ENCODE data around the gene SLC2A13. TPM values are rescaled to one million over a fixed set of nuclear protein-coding genes. Genes with fewer than 3 reads are reported as not detected.
"Not testable (repeated sequence)": the region's sequence is repeated elsewhere in the genome, so short reads cannot be mapped to it uniquely, and the experiment has no call there.

SLC2A13 gene
- total and polyA plus RNA-seq, 9 donors: 2.6 to 6.4 (median 3.6) TPM

DNA sequence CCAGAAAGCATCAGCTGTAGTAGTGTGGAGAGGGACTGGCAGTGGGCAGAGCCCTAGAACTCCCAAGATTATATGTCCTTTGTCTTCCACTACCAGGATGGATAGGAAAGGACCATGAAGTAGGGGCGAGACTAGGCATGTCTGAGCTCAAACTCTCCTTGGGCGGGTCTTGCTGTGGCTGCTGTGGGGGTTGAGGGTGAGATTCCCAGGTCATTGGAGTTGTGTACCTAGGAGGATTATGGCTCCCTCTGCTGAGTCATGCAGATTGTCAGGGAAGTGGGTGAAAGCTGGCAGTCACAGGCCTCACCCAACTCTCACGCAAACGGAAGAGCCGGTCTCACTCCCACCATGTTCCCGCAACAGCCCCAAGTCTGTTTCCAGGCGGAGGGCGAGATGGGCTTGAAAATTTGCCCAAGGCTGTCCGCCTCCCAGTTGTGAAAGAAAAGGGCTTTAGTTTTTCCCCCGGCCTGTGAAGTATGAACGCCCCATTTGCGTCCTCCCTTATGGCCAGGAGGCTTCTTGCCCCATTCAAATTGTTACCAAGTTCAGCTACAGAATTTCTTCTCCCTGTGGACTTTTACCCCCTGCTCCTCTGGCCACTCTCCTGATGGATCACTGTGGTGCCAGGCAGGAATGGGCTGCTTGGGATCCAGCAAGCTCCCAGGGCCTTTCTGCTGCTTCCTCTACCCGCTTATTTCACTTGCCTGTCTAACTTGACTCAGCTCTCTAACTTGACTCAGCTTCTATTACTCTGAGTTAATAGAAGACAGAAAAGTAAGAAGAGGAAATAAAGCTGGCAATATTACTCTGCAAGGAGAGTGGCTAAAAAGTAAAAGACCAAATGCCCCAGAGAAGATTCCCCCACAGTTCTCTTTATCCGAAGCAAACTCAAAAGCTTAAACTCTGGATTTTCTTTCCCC is 159.3 kb downstream of the SLC2A13 start:
- WGBS (ENCODE audit: insufficient coverage): 100% methylated on average over 8 of the region's 14 CpGs

DNA sequence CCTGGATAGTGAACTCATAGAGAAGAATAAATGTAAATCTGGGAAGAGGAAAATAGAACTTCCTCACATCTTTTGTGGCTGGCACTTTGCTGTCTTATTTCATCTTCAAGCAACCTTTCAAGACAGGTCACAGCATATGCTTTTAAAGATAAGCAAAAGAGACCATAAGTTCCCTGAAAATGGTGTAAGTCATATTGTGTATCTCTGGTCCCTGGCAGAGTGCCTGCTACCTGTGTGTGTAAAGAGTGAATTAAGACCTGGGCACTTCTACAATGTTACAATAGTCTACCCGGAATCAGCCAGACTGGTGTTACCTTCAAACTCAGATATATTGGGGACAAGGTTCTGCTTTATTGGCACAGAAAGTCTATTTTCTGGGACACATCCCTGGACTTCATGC is 168.8 kb downstream of the SLC2A13 start:
- no peak overlapping the region for H3K27ac ChIP-seq (ENCODE audit: low read length)
- H3K27me3 ChIP-seq (ENCODE audit: control insufficient read depth, insufficient read depth, low read length): no peaks in the 10 kb centered on the region
- DNase-seq: no peak
- H3K4me3 ChIP-seq (ENCODE audit: low read length): no peak overlapping the region
- WGBS (ENCODE audit: insufficient coverage): no CpG with 5 or more reads among the region's 1 CpG
- H3K4me1 ChIP-seq (ENCODE audit: control insufficient read depth, insufficient read depth, low read length): no peaks in the 10 kb centered on the region
- no peaks in the 10 kb centered on the region for H3K36me3 ChIP-seq (ENCODE audit: control insufficient read depth, insufficient read depth, low read length)
- no peaks in the 10 kb centered on the region for H3K9me3 ChIP-seq (replicated peaks; ENCODE audit: control insufficient read depth, low read depth, low read length)

More for the DNA sequence above, 159.3 kb downstream of the SLC2A13 start:
- H3K27me3 ChIP-seq (ENCODE audit: control insufficient read depth, insufficient read depth, low read length): no peaks in the 10 kb centered on the region
- no peaks in the 10 kb centered on the region for H3K36me3 ChIP-seq (ENCODE audit: control insufficient read depth, insufficient read depth, low read length)
- no peaks in the 10 kb centered on the region for H3K9me3 ChIP-seq (replicated peaks; ENCODE audit: control insufficient read depth, low read depth, low read length)
- H3K4me3 ChIP-seq (ENCODE audit: low read length): no peak overlapping the region
- no peaks in the 10 kb centered on the region for H3K4me1 ChIP-seq (ENCODE audit: control insufficient read depth, insufficient read depth, low read length)
- DNase-seq: no peak
- no peak overlapping the region for H3K27ac ChIP-seq (ENCODE audit: low read length)

DNA sequence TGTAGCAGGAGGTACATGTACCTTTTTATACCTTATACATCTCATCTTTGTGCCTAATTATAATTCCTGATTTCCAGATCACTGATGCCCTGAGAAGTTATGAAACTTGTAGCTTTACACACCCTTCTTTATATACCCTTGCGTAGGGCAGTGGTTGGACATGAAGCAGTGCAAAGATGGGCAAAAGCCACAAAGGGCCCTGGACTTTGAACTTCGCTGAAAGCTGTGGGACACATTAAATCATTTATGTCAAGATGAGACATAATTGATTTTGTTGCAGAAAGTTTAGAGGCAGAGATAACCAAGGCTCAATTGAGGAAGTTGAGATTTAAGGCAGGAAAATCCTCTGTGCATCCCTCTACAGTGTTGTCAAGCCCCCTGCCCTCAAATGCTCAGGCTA is 170.0 kb downstream of the SLC2A13 start:
- DNase-seq: no peak
- Histone ChIP-seq H3K4me1 (ENCODE audit: control insufficient read depth, insufficient read depth, low read length) (no peaks in the 10 kb centered on the region), H3K9me3 (replicated peaks; ENCODE audit: control insufficient read depth, low read depth, low read length) (no peaks in the 10 kb centered on the region), H3K27me3 (ENCODE audit: control insufficient read depth, insufficient read depth, low read length) (no peaks in the 10 kb centered on the region), H3K4me3 (ENCODE audit: low read length) (no peak overlapping the region), H3K27ac (ENCODE audit: low read length) (no peak overlapping the region), H3K36me3 (ENCODE audit: control insufficient read depth, insufficient read depth, low read length) (no peaks in the 10 kb centered on the region)
- WGBS (ENCODE audit: insufficient coverage): no CpG with 5 or more reads among the region's 2 CpGs

DNA sequence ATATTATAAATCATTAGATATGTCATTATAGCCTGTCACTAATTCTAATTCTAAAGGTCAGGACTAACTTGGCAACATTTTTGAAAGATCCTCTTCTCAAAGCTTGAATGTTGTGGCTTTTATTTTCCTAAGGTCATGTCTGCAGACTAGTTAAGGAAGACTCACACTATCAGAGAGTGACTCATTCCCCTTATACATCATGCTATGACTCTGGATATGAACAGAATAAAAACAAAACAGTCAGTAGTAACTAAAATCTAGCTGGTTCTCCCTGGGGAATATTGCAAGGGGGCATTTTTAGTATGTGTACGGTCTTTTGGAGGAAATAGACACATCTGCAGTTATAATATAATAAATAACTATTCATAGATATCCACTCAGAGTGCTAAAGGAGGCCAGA is 170.6 kb downstream of the SLC2A13 start:
- Histone ChIP-seq H3K36me3 (ENCODE audit: control insufficient read depth, insufficient read depth, low read length) (no peaks in the 10 kb centered on the region), H3K9me3 (replicated peaks; ENCODE audit: control insufficient read depth, low read depth, low read length) (no peaks in the 10 kb centered on the region), H3K4me1 (ENCODE audit: control insufficient read depth, insufficient read depth, low read length) (no peaks in the 10 kb centered on the region), H3K27me3 (ENCODE audit: control insufficient read depth, insufficient read depth, low read length) (no peaks in the 10 kb centered on the region), H3K4me3 (ENCODE audit: low read length) (no peak overlapping the region), H3K27ac (ENCODE audit: low read length) (no peak overlapping the region)
- no peak for DNase-seq
- WGBS (ENCODE audit: insufficient coverage): no CpG with 5 or more reads among the region's 1 CpG

GRCh38 chr12:39931857-39932256 is 174.0 kb downstream of the SLC2A13 start:
- no peaks in the 10 kb centered on the region for H3K4me1 ChIP-seq (ENCODE audit: control insufficient read depth, insufficient read depth, low read length)
- no peak overlapping the region for H3K4me3 ChIP-seq (ENCODE audit: low read length)
- no peaks in the 10 kb centered on the region for H3K36me3 ChIP-seq (ENCODE audit: control insufficient read depth, insufficient read depth, low read length)
- H3K9me3 ChIP-seq (replicated peaks; ENCODE audit: control insufficient read depth, low read depth, low read length): no peaks in the 10 kb centered on the region
- peak; percentile 16 for DNase-seq
- no peaks in the 10 kb centered on the region for H3K27me3 ChIP-seq (ENCODE audit: control insufficient read depth, insufficient read depth, low read length)
- no peak overlapping the region for H3K27ac ChIP-seq (ENCODE audit: low read length)

DNA sequence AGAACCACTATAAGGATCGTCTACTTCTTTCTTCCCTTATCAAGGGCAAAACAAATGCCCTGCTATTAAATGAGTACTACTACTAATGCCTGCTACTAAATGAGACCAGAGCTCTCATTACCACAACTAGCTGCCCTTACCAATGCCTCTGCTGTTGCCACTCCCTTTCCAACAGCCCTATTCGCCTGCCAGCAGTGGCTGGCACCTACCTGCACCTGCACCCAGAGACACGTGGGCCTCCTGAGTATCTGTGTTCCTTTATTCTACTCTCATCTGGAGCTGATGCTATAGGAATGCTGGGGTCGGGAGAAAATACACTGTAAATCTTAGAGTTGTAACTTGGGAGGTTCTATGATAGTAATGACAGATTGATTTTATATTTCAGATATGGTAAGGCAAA is 174.7 kb downstream of the SLC2A13 start:
- Histone ChIP-seq H3K36me3 (ENCODE audit: control insufficient read depth, insufficient read depth, low read length) (no peaks in the 10 kb centered on the region), H3K4me1 (ENCODE audit: control insufficient read depth, insufficient read depth, low read length) (no peaks in the 10 kb centered on the region), H3K4me3 (ENCODE audit: low read length) (no peak overlapping the region), H3K27ac (ENCODE audit: low read length) (no peak overlapping the region), H3K9me3 (replicated peaks; ENCODE audit: control insufficient read depth, low read depth, low read length) (no peaks in the 10 kb centered on the region), H3K27me3 (ENCODE audit: control insufficient read depth, insufficient read depth, low read length) (no peaks in the 10 kb centered on the region)
- DNase-seq: no peak
- 30% methylated on average over 1 of the region's 4 CpGs for WGBS (ENCODE audit: insufficient coverage)

DNA sequence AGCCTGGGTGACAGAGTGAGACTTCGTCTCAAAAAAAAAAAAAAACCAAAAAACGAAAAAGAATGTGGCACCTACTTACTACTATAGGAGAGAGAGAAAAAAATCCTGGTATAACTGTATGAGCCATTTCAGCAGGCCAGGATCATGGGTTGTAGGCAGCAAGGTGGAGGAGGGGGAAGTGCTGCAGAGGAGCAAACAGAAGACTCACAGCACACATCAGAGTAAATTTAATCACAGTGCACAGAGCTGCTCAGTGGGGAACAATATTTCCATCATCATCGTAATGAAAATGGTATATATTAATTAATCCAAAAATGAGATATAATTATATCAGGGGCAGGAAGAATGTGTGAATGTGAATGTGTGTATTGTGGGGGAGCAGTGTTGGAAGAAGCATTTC is 175.8 kb downstream of the SLC2A13 start:
- Histone ChIP-seq H3K27ac (ENCODE audit: low read length) (no peak overlapping the region), H3K4me1 (ENCODE audit: control insufficient read depth, insufficient read depth, low read length) (no peaks in the 10 kb centered on the region), H3K9me3 (replicated peaks; ENCODE audit: control insufficient read depth, low read depth, low read length) (no peaks in the 10 kb centered on the region), H3K27me3 (ENCODE audit: control insufficient read depth, insufficient read depth, low read length) (no peaks in the 10 kb centered on the region), H3K4me3 (ENCODE audit: low read length) (no peak overlapping the region), H3K36me3 (ENCODE audit: control insufficient read depth, insufficient read depth, low read length) (no peaks in the 10 kb centered on the region)
- no peak for DNase-seq
- no CpG with 5 or more reads among the region's 3 CpGs for WGBS (ENCODE audit: insufficient coverage)

GRCh38 chr12:39928181-39928899 is 177.5 kb downstream of the SLC2A13 start:
- no CpG with 5 or more reads among the region's 1 CpG for WGBS (ENCODE audit: insufficient coverage)
- DNase-seq: no peak
- no peaks in the 10 kb centered on the region for H3K4me1 ChIP-seq (ENCODE audit: control insufficient read depth, insufficient read depth, low read length)
- no peak overlapping the region for H3K4me3 ChIP-seq (ENCODE audit: low read length)
- H3K27ac ChIP-seq (ENCODE audit: low read length): no peak overlapping the region
- H3K36me3 ChIP-seq (ENCODE audit: control insufficient read depth, insufficient read depth, low read length): no peaks in the 10 kb centered on the region
- no peaks in the 10 kb centered on the region for H3K27me3 ChIP-seq (ENCODE audit: control insufficient read depth, insufficient read depth, low read length)
- H3K9me3 ChIP-seq (replicated peaks; ENCODE audit: control insufficient read depth, low read depth, low read length): no peaks in the 10 kb centered on the region

GRCh38 chr12:39923364-39923763 is 182.5 kb downstream of the SLC2A13 start:
- Histone ChIP-seq H3K9me3 (replicated peaks; ENCODE audit: control insufficient read depth, low read depth, low read length) (no peaks in the 10 kb centered on the region), H3K4me1 (ENCODE audit: control insufficient read depth, insufficient read depth, low read length) (no peaks in the 10 kb centered on the region), H3K36me3 (ENCODE audit: control insufficient read depth, insufficient read depth, low read length) (no peaks in the 10 kb centered on the region), H3K27ac (ENCODE audit: low read length) (no peak overlapping the region), H3K4me3 (ENCODE audit: low read length) (no peak overlapping the region), H3K27me3 (ENCODE audit: control insufficient read depth, insufficient read depth, low read length) (no peaks in the 10 kb centered on the region)
- no peak for DNase-seq
- no CpG with 5 or more reads among the region's 5 CpGs for WGBS (ENCODE audit: insufficient coverage)

- not testable (repeated sequence) for H3K27ac ChIP-seq (ENCODE audit: low read length); H3K27me3 ChIP-seq (ENCODE audit: control insufficient read depth, insufficient read depth, low read length); H3K4me1 ChIP-seq (ENCODE audit: control insufficient read depth, insufficient read depth, low read length); H3K36me3 ChIP-seq (ENCODE audit: control insufficient read depth, insufficient read depth, low read length); DNase-seq; H3K9me3 ChIP-seq (replicated peaks; ENCODE audit: control insufficient read depth, low read depth, low read length); H3K4me3 ChIP-seq (ENCODE audit: low read length)
Measured at GRCh38 chr12:39922598-39922997, 183.3 kb downstream of the SLC2A13 start.
